Parathyroid adenoma (tissue), 2 donors: ENCODE data around the gene ALDH1L2.
"Not testable (repeated sequence)": the region's sequence is repeated elsewhere in the genome, so short reads cannot be mapped to it uniquely, and the experiment has no call there.

Experiments used
- H2AFZ ChIP-seq: fragments of 300-600 bp; sonication (generic); one replicate; pipeline ENCODE4 v1.7.0; 2017; ENCODE audit warnings: antibody characterized with exemption, mild to moderate bottlenecking
- H3K27ac ChIP-seq: fragments of 300-600 bp; sonication (generic); one replicate; pipeline ENCODE4 v1.7.0; 2017
- H3K27me3 ChIP-seq: fragments of 300-600 bp; sonication (generic); one replicate; pipeline ENCODE4 v1.7.0; 2017; ENCODE audit warnings: low read length; ENCODE audit not compliant: control insufficient read depth, insufficient read depth
- H3K36me3 ChIP-seq: fragments of 300-600 bp; sonication (generic); one replicate; pipeline ENCODE4 v1.7.0; 2017; ENCODE audit warnings: low read length; ENCODE audit not compliant: control insufficient read depth, insufficient read depth
- H3K4me1 ChIP-seq: fragments of 300-600 bp; sonication (generic); one replicate; pipeline ENCODE4 v1.7.0; 2017; ENCODE audit warnings: control low read depth
- H3K4me2 ChIP-seq: fragments of 300-600 bp; sonication (generic); one replicate; pipeline ENCODE4 v1.7.0; 2017; ENCODE audit warnings: low read length
- H3K4me3 ChIP-seq: fragments of 300-600 bp; sonication (generic); one replicate; pipeline ENCODE4 v1.7.0; 2017; ENCODE audit warnings: low read depth, low read length
- H3K79me2 ChIP-seq: fragments of 300-600 bp; sonication (generic); one replicate; pipeline ENCODE4 v1.7.0; 2017; ENCODE audit warnings: control low read depth
- H3K9ac ChIP-seq: fragments of 300-600 bp; sonication (generic); one replicate; pipeline ENCODE4 v1.7.0; 2017; ENCODE audit warnings: mild to moderate bottlenecking
- H3K9me3 ChIP-seq: fragments of 300-600 bp; sonication (generic); one replicate; pipeline ENCODE4 v1.7.0; 2017; ENCODE audit warnings: low read length; ENCODE audit not compliant: control insufficient read depth
- CTCF ChIP-seq: fragments of 300-600 bp; sonication (generic); IDR thresholded peaks from one replicate; pipeline ENCODE4 v1.7.0; 2017; ENCODE audit warnings: antibody characterized with exemption, mild to moderate bottlenecking
- donor health status: primary hyperparathyroidism.

ALDH1L2 gene

DNA sequence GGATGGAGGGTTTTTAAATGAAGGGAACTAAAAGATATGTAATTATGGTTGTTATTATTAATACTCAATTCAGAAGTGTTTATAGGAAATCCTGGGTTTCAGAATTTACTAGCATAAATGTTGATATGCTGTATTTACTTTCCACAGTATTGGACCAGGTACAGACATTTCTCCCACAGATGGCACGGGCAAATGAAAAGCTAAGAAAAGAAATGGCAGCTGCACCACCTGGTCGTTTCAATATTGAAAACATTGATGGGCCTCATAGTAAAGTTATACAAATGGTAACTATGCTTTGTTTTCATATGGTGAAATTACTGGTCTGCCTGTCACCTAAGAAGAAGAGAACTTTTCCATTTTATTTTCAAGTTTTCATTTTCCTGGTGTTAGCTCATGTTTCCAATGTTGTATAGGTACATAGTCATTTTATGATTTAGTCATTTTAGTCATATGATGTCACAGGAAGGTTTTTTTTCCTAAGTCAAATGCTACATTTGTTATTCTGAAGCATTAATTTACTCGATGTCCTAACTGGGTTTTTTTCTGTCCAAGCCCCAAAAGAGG is 92.6 kb downstream of the ALDH1L2 start:
- Histone ChIP-seq H3K4me3 (no peak overlapping the region), H3K4me1 (peaks cover 8% of the 10 kb centered on the region), H3K27me3 (no peaks in the 10 kb centered on the region), H2AFZ (no peak overlapping the region), H3K9me3 (no peaks in the 10 kb centered on the region), H3K36me3 (no peaks in the 10 kb centered on the region), H3K9ac (no peak overlapping the region), H3K79me2 (peaks cover 4% of the 10 kb centered on the region), H3K27ac (no peak overlapping the region), H3K4me2 (no peak overlapping the region)
- TF ChIP-seq CTCF, result no peak

GRCh38 chr12:104990950-104991349 is 93.3 kb downstream of the ALDH1L2 start:
- Histone ChIP-seq H3K4me1 (peaks cover 8% of the 10 kb centered on the region), H2AFZ (no peak overlapping the region), H3K4me3 (no peak overlapping the region), H3K4me2 (no peak overlapping the region), H3K36me3 (no peaks in the 10 kb centered on the region), H3K9ac (no peak overlapping the region), H3K9me3 (no peaks in the 10 kb centered on the region), H3K79me2 (peaks cover 2% of the 10 kb centered on the region), H3K27me3 (no peaks in the 10 kb centered on the region), H3K27ac (no peak overlapping the region)
- TF ChIP-seq CTCF, result no peak

DNA sequence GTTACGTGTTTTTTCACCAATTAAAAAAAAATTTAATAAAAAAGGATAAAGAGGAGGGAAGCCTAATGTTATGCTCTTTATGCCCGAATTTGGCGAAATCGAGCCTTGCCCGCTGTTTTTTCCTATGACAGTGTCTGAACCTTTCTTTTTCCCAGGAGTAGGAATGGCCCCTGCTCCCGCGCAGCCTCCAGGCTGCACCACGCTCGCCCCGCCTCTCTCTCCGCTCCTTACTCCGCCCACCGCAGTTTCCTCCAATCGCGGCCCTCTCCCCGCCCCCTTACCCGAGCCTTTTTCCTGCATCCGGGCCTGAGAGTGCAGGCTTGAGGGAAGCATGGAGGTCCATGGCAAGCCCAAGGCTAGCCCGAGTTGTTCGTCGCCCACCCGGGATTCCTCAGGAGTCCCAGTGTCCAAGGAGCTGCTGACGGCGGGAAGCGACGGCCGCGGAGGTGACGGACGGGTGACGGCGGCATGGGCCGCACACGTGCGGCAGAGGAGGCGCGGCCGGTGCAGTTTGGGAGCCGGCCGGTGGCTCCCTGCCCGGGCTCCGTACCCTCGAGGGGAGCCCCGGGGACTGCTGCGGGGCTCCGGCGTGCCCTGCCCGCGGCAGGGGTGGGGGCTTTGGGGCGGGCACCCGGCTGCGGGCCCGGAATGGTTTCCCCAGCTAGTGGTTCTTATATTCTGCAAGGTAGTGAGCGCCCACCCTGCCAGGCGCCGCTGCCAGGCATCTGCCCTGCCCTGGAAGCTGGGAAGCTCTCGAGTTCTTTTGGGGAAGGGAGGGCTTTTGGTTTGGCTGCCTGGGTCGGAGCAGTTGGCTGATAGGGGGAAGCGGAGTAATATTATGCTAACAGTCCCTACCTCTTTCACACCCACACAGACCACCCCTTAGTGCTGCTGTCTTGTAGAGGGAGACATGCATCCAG is 98.0 kb downstream of the ALDH1L2 start, which contains the start of gene NOPCHAP1:
TSS of gene NOPCHAP1 (plus strand) at position 295 of the 920 bp plus-strand sequence. CDS start at position 332, 37 bp downstream.
- peak within 1 kb of the TSS; percentile 83 for H2AFZ ChIP-seq
- TF ChIP-seq CTCF, result no peak
- H3K9me3 ChIP-seq, result no peaks in the 10 kb centered on the region
- H3K36me3 ChIP-seq, result no peaks in the 10 kb centered on the region
- H3K27me3 ChIP-seq, result no peaks in the 10 kb centered on the region
- peak within 1 kb of the TSS; percentile 77 for H3K4me2 ChIP-seq
- H3K4me1 ChIP-seq, result peaks cover 8% of the 10 kb centered on the region
- H3K27ac ChIP-seq, result peak within 1 kb of the TSS; percentile 16
- H3K9ac ChIP-seq, result no peak within 1 kb of the TSS
- peaks cover 2% of the 10 kb centered on the region for H3K79me2 ChIP-seq
- peak within 1 kb of the TSS; percentile 78 for H3K4me3 ChIP-seq

GRCh38 chr12:104985206-104985605 is 99.1 kb downstream of the ALDH1L2 start:
- Histone ChIP-seq H3K79me2 (peaks cover 2% of the 10 kb centered on the region), H3K36me3 (no peaks in the 10 kb centered on the region), H2AFZ (peak overlapping the region; percentile 83), H3K4me3 (no peak overlapping the region), H3K4me1 (peaks cover 8% of the 10 kb centered on the region), H3K27me3 (no peaks in the 10 kb centered on the region), H3K27ac (no peak overlapping the region), H3K4me2 (no peak overlapping the region), H3K9ac (no peak overlapping the region), H3K9me3 (no peaks in the 10 kb centered on the region)
- TF ChIP-seq CTCF, result no peak

DNA sequence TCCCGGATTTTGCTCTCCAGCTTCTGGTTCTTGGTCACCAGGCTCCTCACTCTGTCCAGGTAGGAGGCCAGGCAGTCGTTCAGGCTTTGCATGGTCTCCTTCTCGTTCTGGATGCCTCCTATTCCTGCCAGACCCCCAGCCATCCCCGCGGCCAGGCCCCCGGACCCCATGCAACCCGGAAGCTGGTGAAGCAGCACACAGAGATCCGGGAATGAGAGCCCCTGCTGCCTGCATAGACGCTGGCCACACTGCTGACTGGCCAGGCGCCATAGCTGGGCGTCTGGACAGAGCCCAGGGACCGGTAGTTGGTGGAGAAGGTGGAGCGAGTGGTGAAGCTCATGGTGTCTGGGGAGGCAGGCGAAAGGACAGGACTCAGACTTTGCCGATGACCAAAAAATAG is 106.6 kb downstream of the ALDH1L2 start:
- H3K27me3 ChIP-seq, H3K9ac ChIP-seq, H2AFZ ChIP-seq, H3K4me1 ChIP-seq, H3K27ac ChIP-seq, H3K9me3 ChIP-seq, H3K4me3 ChIP-seq, H3K36me3 ChIP-seq, H3K4me2 ChIP-seq, H3K79me2 ChIP-seq: not testable (repeated sequence)
